ENCODE data around the gene NEK9. TPM values are rescaled to one million over a fixed set of nuclear protein-coding genes. Genes with fewer than 3 reads are reported as not detected.

Gene NEK9
- total RNA-seq, 1 donor from 2014 or later: 89.2 TPM

GRCh38 chr14:75032939-75033338, 93.9 kb downstream of the NEK9 start:
- no peak for DNase-seq (ENCODE audit: low spot score)

GRCh38 chr14:75030147-75030546, 96.7 kb downstream of the NEK9 start:
- DNase-seq (ENCODE audit: low spot score): no peak

Other genes starting within 250 kb of the NEK9 start
- gene DLST, start 245.1 kb downstream of the NEK9 start, total RNA-seq: 81.3 TPM
- 10.7 TPM for gene RPS6KL1, start 203.8 kb downstream of the NEK9 start, total RNA-seq
- 4.4 TPM for gene PGF, start 171.5 kb downstream of the NEK9 start, total RNA-seq
- gene EIF2B2, start 124.1 kb downstream of the NEK9 start, total RNA-seq: 39.2 TPM
- gene MLH3, start 75.6 kb downstream of the NEK9 start, total RNA-seq: 44.2 TPM
- 14.1 TPM for gene ACYP1, start 63.0 kb downstream of the NEK9 start, total RNA-seq
- gene ZC2HC1C, start 57.4 kb downstream of the NEK9 start, total RNA-seq: 3.0 TPM
- gene TMED10, start 49.6 kb upstream of the NEK9 start, total RNA-seq: 394 TPM
- gene FOS, start 151.8 kb upstream of the NEK9 start, total RNA-seq: 158 TPM